ENCODE data around the gene KLHL30. TPM values are rescaled to one million over a fixed set of nuclear protein-coding genes. Genes with fewer than 3 reads are reported as not detected.

Gene KLHL30
- total and polyA plus RNA-seq, 2 experiments from 2014 or later, result 0.07 TPM; not detected in 1

DNA sequence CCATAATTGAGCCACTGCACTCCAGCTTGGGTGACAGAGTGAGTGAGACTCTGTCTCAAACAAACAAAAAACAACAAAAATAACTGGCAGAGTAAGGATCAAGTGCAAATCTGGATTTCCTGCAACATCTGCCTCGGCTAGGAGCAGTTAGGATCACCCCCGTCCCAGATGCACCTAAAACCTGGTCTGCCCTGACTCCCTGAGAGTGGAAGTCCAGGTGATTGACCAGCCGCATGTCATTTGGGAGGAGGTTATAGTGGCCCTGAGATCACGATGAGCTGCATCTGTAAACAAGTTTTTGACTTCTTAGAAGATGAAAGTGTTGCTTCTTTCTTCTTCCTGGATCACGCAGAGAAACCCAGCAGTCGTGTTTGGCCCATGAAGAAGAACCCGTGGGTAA, 43.3 kb upstream of the KLHL30 start:
- TF ChIP-seq STAT1 (IDR thresholded peaks at IDR 0.05; ENCODE audit: unreplicated experiment), result no peak
- TF ChIP-seq, protein P1, sequence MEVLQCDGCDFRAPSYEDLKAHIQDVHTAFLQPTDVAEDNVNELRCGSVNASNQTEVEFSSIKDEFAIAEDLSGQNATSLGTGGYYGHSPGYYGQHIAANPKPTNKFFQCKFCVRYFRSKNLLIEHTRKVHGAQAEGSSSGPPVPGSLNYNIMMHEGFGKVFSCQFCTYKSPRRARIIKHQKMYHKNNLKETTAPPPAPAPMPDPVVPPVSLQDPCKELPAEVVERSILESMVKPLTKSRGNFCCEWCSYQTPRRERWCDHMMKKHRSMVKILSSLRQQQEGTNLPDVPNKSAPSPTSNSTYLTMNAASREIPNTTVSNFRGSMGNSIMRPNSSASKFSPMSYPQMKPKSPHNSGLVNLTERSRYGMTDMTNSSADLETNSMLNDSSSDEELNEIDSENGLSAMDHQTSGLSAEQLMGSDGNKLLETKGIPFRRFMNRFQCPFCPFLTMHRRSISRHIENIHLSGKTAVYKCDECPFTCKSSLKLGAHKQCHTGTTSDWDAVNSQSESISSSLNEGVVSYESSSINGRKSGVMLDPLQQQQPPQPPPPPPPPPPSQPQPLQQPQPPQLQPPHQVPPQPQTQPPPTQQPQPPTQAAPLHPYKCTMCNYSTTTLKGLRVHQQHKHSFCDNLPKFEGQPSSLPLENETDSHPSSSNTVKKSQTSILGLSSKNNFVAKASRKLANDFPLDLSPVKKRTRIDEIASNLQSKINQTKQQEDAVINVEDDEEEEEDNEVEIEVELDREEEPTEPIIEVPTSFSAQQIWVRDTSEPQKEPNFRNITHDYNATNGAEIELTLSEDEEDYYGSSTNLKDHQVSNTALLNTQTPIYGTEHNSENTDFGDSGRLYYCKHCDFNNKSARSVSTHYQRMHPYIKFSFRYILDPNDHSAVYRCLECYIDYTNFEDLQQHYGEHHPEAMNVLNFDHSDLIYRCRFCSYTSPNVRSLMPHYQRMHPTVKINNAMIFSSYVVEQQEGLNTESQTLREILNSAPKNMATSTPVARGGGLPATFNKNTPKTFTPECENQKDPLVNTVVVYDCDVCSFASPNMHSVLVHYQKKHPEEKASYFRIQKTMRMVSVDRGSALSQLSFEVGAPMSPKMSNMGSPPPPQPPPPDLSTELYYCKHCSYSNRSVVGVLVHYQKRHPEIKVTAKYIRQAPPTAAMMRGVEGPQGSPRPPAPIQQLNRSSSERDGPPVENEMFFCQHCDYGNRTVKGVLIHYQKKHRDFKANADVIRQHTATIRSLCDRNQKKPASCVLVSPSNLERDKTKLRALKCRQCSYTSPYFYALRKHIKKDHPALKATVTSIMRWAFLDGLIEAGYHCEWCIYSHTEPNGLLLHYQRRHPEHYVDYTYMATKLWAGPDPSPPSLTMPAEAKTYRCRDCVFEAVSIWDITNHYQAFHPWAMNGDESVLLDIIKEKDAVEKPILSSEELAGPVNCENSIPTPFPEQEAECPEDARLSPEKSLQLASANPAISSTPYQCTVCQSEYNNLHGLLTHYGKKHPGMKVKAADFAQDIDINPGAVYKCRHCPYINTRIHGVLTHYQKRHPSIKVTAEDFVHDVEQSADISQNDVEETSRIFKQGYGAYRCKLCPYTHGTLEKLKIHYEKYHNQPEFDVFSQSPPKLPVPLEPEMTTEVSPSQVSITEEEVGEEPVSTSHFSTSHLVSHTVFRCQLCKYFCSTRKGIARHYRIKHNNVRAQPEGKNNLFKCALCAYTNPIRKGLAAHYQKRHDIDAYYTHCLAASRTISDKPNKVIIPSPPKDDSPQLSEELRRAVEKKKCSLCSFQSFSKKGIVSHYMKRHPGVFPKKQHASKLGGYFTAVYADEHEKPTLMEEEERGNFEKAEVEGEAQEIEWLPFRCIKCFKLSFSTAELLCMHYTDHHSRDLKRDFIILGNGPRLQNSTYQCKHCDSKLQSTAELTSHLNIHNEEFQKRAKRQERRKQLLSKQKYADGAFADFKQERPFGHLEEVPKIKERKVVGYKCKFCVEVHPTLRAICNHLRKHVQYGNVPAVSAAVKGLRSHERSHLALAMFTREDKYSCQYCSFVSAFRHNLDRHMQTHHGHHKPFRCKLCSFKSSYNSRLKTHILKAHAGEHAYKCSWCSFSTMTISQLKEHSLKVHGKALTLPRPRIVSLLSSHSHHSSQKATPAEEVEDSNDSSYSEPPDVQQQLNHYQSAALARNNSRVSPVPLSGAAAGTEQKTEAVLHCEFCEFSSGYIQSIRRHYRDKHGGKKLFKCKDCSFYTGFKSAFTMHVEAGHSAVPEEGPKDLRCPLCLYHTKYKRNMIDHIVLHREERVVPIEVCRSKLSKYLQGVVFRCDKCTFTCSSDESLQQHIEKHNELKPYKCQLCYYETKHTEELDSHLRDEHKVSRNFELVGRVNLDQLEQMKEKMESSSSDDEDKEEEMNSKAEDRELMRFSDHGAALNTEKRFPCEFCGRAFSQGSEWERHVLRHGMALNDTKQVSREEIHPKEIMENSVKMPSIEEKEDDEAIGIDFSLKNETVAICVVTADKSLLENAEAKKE (CRISPR knock-in tag; IDR thresholded peaks at IDR 0.05), result no peak
- TF ChIP-seq EZH2 (IDR thresholded peaks at IDR 0.05; ENCODE audit: low read depth, unreplicated experiment), result no peak
- no peaks in the 10 kb centered on the region; the same call in 2 of the 3 replicates for H3K9me3 Mint-ChIP-seq
- no peaks in the 10 kb centered on the region for H3K36me3 ChIP-seq (ENCODE audit: insufficient read depth)
- no peak overlapping the region for H3K4me3 Mint-ChIP-seq
- peaks cover 8% of the 10 kb centered on the region; the same call in 1 of the 2 replicates for H3F3A ChIP-seq (replicated peaks; ENCODE audit: low read depth)
- DNase-seq (ENCODE audit: low spot score) (no peak), ATAC-seq (no peak)
- peaks cover 39% of the 10 kb centered on the region for H3K27me3 Mint-ChIP-seq (ENCODE audit: insufficient read depth, low read depth, poor library complexity)
- no peak overlapping the region for H3K4me2 ChIP-seq
- no peaks in the 10 kb centered on the region for H3K79me2 ChIP-seq (replicated peaks; ENCODE audit: insufficient read depth)
- peak overlapping the region; percentile 49 for H3K27ac Mint-ChIP-seq
- peaks cover 50% of the 10 kb centered on the region for H3K4me1 Mint-ChIP-seq
- H2AFZ ChIP-seq, result no peak overlapping the region
- 0 out of 2 replicates have a peak overlapping the region, but pooled peaks have one; percentile 85 for H3K27ac ChIP-seq (ENCODE audit: low read depth)
- no peaks in the 10 kb centered on the region for H3K9me2 ChIP-seq (ENCODE audit: insufficient read depth)
- H3K4me1 ChIP-seq (ENCODE audit: insufficient read depth), result peaks cover 27% of the 10 kb centered on the region
- peaks cover 47% of the 10 kb centered on the region for H3K36me3 Mint-ChIP-seq (ENCODE audit: low read depth)
- no peak overlapping the region for H3K4me3 ChIP-seq
- H4K20me1 ChIP-seq (replicated peaks; ENCODE audit: insufficient read depth), result no peaks in the 10 kb centered on the region; the same call in 1 of the 2 replicates
- no peaks in the 10 kb centered on the region for H3K27me3 ChIP-seq (ENCODE audit: insufficient read depth)

DNA sequence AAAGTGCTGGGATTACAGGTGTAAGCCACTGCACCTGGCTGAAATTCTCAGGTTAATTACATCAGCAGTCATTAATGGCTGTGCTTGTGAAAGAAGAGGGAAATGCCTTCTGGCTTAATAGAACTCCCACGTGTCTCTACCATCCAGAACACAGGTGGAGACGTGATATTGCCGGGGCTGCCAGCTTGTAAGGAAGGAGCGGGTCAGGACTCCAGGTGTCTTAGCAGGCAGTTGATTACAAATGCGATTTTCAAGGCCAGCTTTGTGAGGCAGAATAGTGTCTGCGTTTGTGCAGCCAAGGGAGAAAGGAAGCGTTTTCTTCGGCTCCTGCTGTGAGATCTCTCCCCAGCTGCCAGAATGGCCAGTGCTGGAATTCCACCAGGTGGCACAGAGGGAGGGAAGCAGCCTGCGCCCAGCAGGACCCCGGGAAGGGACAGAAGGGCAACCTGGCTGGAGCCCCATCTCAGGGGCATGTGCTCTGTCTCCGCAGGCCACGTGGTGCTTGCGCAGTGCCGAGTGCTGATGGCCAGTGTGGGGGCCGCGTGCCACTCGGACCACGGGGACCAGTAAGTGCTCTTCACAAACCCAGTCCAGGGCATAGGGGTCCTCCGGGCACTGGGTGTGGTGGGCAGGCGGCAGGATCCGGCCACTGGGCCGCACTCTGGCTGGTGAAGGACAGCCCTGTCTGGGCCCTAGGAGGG, 42.0 kb upstream of the KLHL30 start:
- H3K4me1 ChIP-seq (ENCODE audit: insufficient read depth), result peaks cover 27% of the 10 kb centered on the region
- peaks cover 6% of the 10 kb centered on the region; the same call in 1 of the 2 replicates for H3F3A ChIP-seq (replicated peaks; ENCODE audit: low read depth)
- peak overlapping the region; percentile 85 for H3K27ac ChIP-seq (ENCODE audit: low read depth)
- peaks cover 40% of the 10 kb centered on the region for H3K27me3 Mint-ChIP-seq (ENCODE audit: insufficient read depth, low read depth, poor library complexity)
- no peak overlapping the region for H3K4me3 Mint-ChIP-seq
- no peak overlapping the region for H3K4me3 ChIP-seq
- H3K9me3 Mint-ChIP-seq, result no peaks in the 10 kb centered on the region; the same call in 2 of the 3 replicates
- no peak overlapping the region for H2AFZ ChIP-seq
- peaks cover 38% of the 10 kb centered on the region for H3K36me3 Mint-ChIP-seq (ENCODE audit: low read depth)
- no peaks in the 10 kb centered on the region for H3K79me2 ChIP-seq (replicated peaks; ENCODE audit: insufficient read depth)
- H3K27ac Mint-ChIP-seq, result peak overlapping the region; percentile 92
- ATAC-seq (peak; percentile 11), DNase-seq (ENCODE audit: low spot score) (peak; percentile 75)
- H3K4me1 Mint-ChIP-seq, result peaks cover 54% of the 10 kb centered on the region
- H3K27me3 ChIP-seq (ENCODE audit: insufficient read depth), result no peaks in the 10 kb centered on the region
- H4K20me1 ChIP-seq (replicated peaks; ENCODE audit: insufficient read depth), result no peaks in the 10 kb centered on the region; the same call in 1 of the 2 replicates
- no peak overlapping the region; the same call in 1 of the 2 replicates for H3K4me2 ChIP-seq
- H3K36me3 ChIP-seq (ENCODE audit: insufficient read depth), result no peaks in the 10 kb centered on the region
- H3K9me2 ChIP-seq (ENCODE audit: insufficient read depth), result no peaks in the 10 kb centered on the region
- TF ChIP-seq STAT1 (IDR thresholded peaks at IDR 0.05; ENCODE audit: unreplicated experiment), result no peak
- no peak for TF ChIP-seq ZNF331 (CRISPR knock-in tag; IDR thresholded peaks at IDR 0.05; ENCODE audit: low read depth)
- TF ChIP-seq EZH2 (IDR thresholded peaks at IDR 0.05; ENCODE audit: low read depth, unreplicated experiment), result no peak
- TF ChIP-seq, protein P2, sequence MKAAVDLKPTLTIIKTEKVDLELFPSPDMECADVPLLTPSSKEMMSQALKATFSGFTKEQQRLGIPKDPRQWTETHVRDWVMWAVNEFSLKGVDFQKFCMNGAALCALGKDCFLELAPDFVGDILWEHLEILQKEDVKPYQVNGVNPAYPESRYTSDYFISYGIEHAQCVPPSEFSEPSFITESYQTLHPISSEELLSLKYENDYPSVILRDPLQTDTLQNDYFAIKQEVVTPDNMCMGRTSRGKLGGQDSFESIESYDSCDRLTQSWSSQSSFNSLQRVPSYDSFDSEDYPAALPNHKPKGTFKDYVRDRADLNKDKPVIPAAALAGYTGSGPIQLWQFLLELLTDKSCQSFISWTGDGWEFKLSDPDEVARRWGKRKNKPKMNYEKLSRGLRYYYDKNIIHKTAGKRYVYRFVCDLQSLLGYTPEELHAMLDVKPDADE (IDR thresholded peaks at IDR 0.05), result no peak
